Measurements from ENCODE around the gene PNLIPRP2.

PNLIPRP2 gene

GRCh38 chr10:116620423-116621400, at the start of gene PNLIPRP2:
TSS of gene PNLIPRP2 (plus strand) at chr10:116620953.
- no peak for DNase-seq (ENCODE audit: low read depth in 1 of 2, low spot score in 1 of 2)

GRCh38 chr10:116574797-116575196, 46.0 kb upstream of the PNLIPRP2 start:
- no peak for DNase-seq (ENCODE audit: low read depth in 1 of 2, low spot score in 1 of 2)

GRCh38 chr10:116587878-116588591, 32.7 kb upstream of the PNLIPRP2 start:
- no peak for DNase-seq (ENCODE audit: low read depth in 1 of 2, low spot score in 1 of 2)

GRCh38 chr10:116588995-116589394, 31.8 kb upstream of the PNLIPRP2 start:
- no peak for DNase-seq (ENCODE audit: low read depth in 1 of 2, low spot score in 1 of 2)

- no peak for DNase-seq (ENCODE audit: low read depth in 1 of 2, low spot score in 1 of 2)
Measured at GRCh38 chr10:116589926-116590325, 30.8 kb upstream of the PNLIPRP2 start.

- no peak for DNase-seq (ENCODE audit: low read depth in 1 of 2, low spot score in 1 of 2)
Measured at GRCh38 chr10:116590590-116591444, 29.9 kb upstream of the PNLIPRP2 start, which contains the start of gene PNLIPRP1. TSS of gene PNLIPRP1 (plus strand) at chr10:116590959. CDS start at chr10:116591130, 171 bp downstream.

- DNase-seq (ENCODE audit: low read depth in 1 of 2, low spot score in 1 of 2), result no peak
Measured at GRCh38 chr10:116593139-116593740, 27.5 kb upstream of the PNLIPRP2 start.

GRCh38 chr10:116594525-116595035, 26.2 kb upstream of the PNLIPRP2 start:
- DNase-seq (ENCODE audit: low read depth in 1 of 2, low spot score in 1 of 2), result no peak

- no peak for DNase-seq (ENCODE audit: low read depth in 1 of 2, low spot score in 1 of 2)
Measured at GRCh38 chr10:116596062-116596461, 24.7 kb upstream of the PNLIPRP2 start.

- no peak for DNase-seq (ENCODE audit: low read depth in 1 of 2, low spot score in 1 of 2)
Measured at GRCh38 chr10:116597543-116597942, 23.2 kb upstream of the PNLIPRP2 start.

GRCh38 chr10:116598329-116598728, 22.4 kb upstream of the PNLIPRP2 start:
- no peak for DNase-seq (ENCODE audit: low read depth in 1 of 2, low spot score in 1 of 2)

- DNase-seq (ENCODE audit: low read depth in 1 of 2, low spot score in 1 of 2), result no peak
Measured at GRCh38 chr10:116599991-116600390, 20.8 kb upstream of the PNLIPRP2 start.

GRCh38 chr10:116602648-116603400, 17.9 kb upstream of the PNLIPRP2 start:
- no peak for DNase-seq (ENCODE audit: low read depth in 1 of 2, low spot score in 1 of 2)

GRCh38 chr10:116606061-116606483, 14.7 kb upstream of the PNLIPRP2 start:
- DNase-seq (ENCODE audit: low read depth in 1 of 2, low spot score in 1 of 2), result no peak

GRCh38 chr10:116607336-116607735, 13.4 kb upstream of the PNLIPRP2 start:
- no peak for DNase-seq (ENCODE audit: low read depth in 1 of 2, low spot score in 1 of 2)

GRCh38 chr10:116608686-116609594, 11.8 kb upstream of the PNLIPRP2 start:
- DNase-seq (ENCODE audit: low read depth in 1 of 2, low spot score in 1 of 2), result no peak

GRCh38 chr10:116610443-116611152, 10.2 kb upstream of the PNLIPRP2 start:
- DNase-seq (ENCODE audit: low read depth in 1 of 2, low spot score in 1 of 2), result no peak

GRCh38 chr10:116611153-116611545, 9.6 kb upstream of the PNLIPRP2 start:
- DNase-seq (ENCODE audit: low read depth in 1 of 2, low spot score in 1 of 2), result no peak

All from activated CD4-positive, alpha-beta T cell treated with anti-CD3 and anti-CD28 coated beads, Interleukin-2, amount 50 U/mL, for 24 hours (primary cell).